Measurements from ENCODE around the gene C15orf40.

Gene C15orf40

GRCh38 chr15:82950746-82951370 lies 60.6 kb downstream of the C15orf40 start:
- Histone ChIP-seq H2BK12ac (ENCODE audit: low read length) (no peak overlapping the region), H3K79me1 (ENCODE audit: low read depth, low read length) (no peaks in the 10 kb centered on the region)

GRCh38 chr15:82950295-82950694 lies 61.1 kb downstream of the C15orf40 start:
- H3K4me3 ChIP-seq (ENCODE audit: low read length in 2 of 2): no peak overlapping the region
- no peak for DNase-seq (ENCODE audit: low spot score)
- WGBS, 2 donors (ENCODE audit: extremely low coverage in 2 of 2, insufficient read length in 2 of 2, insufficient replicate concordance in 1 of 2): no CpG with 5 or more reads among the region's 5 CpGs
- no peak overlapping the region for H3K14ac ChIP-seq (ENCODE audit: low read length)
- H3K4me2 ChIP-seq (ENCODE audit: insufficient read depth, low read length, poor library complexity, severe bottlenecking): no peak overlapping the region
- no peak overlapping the region for H3K23ac ChIP-seq (ENCODE audit: low read depth, low read length, poor library complexity)
- H2BK12ac ChIP-seq (ENCODE audit: low read length): no peak overlapping the region
- H2BK15ac ChIP-seq (ENCODE audit: low read length): no peak overlapping the region
- H3K27me3 ChIP-seq (ENCODE audit: control insufficient read depth in 3 of 3, insufficient read depth in 3 of 3, low read depth in 1 of 3, low read length in 3 of 3): peaks cover 0 to 10% (median 7%) of the 10 kb centered on the region in 3 experiments
- no peak overlapping the region for H2AK5ac ChIP-seq (ENCODE audit: low read depth, low read length)
- H2AFZ ChIP-seq (ENCODE audit: low read length): no peak overlapping the region
- no peak overlapping the region for H3K27ac ChIP-seq (replicated peaks; ENCODE audit: low read length)
- no peaks in the 10 kb centered on the region for H3K79me1 ChIP-seq (ENCODE audit: low read depth, low read length)
- H3K9ac ChIP-seq (ENCODE audit: low read depth, low read length, poor library complexity): no peak overlapping the region
- H2BK5ac ChIP-seq (ENCODE audit: low read length): no peak overlapping the region
- no peaks in the 10 kb centered on the region for H3K9me3 ChIP-seq (replicated peaks in 1 of 2; ENCODE audit: control insufficient read depth in 2 of 2, insufficient read depth in 1 of 2, low read depth in 1 of 2, low read length in 2 of 2)
- no peaks in the 10 kb centered on the region for H3K4me1 ChIP-seq (ENCODE audit: control insufficient read depth in 2 of 2, insufficient read depth in 1 of 2, low read depth in 1 of 2, low read length in 2 of 2)
- H3K4ac ChIP-seq (ENCODE audit: low read length): no peak overlapping the region
- no peak overlapping the region for H4K8ac ChIP-seq (ENCODE audit: low read depth, low read length)
- no peak overlapping the region for H2BK120ac ChIP-seq (ENCODE audit: low read depth, low read length)
- H4K91ac ChIP-seq (ENCODE audit: low read depth, low read length, poor library complexity): no peak overlapping the region
- no peaks in the 10 kb centered on the region for H3K36me3 ChIP-seq (replicated peaks in 1 of 2; ENCODE audit: control insufficient read depth in 2 of 2, insufficient read depth in 2 of 2, low read length in 2 of 2)
- no peak overlapping the region for H3K18ac ChIP-seq (ENCODE audit: low read length)

More at GRCh38 chr15:82950746-82951370, 60.6 kb downstream of the C15orf40 start:
- no CpG with 5 or more reads among the region's 6 CpGs for WGBS, 2 donors (ENCODE audit: extremely low coverage in 2 of 2, insufficient read length in 2 of 2, insufficient replicate concordance in 1 of 2)
- H3K9me3 ChIP-seq (replicated peaks in 1 of 2; ENCODE audit: control insufficient read depth in 2 of 2, insufficient read depth in 1 of 2, low read depth in 1 of 2, low read length in 2 of 2): no peaks in the 10 kb centered on the region
- H3K4ac ChIP-seq (ENCODE audit: low read length): no peak overlapping the region
- H3K4me2 ChIP-seq (ENCODE audit: insufficient read depth, low read length, poor library complexity, severe bottlenecking): no peak overlapping the region
- no peak for DNase-seq (ENCODE audit: low spot score)
- H3K23ac ChIP-seq (ENCODE audit: low read depth, low read length, poor library complexity): no peak overlapping the region
- H3K27me3 ChIP-seq (ENCODE audit: control insufficient read depth in 3 of 3, insufficient read depth in 3 of 3, low read depth in 1 of 3, low read length in 3 of 3): peaks cover 0 to 10% (median 7%) of the 10 kb centered on the region in 3 experiments
- H3K18ac ChIP-seq (ENCODE audit: low read length): no peak overlapping the region
- no peak overlapping the region for H3K14ac ChIP-seq (ENCODE audit: low read length)
- H3K9ac ChIP-seq (ENCODE audit: low read depth, low read length, poor library complexity): no peak overlapping the region
- H3K4me3 ChIP-seq (ENCODE audit: low read length in 2 of 2): no peak overlapping the region
- H3K36me3 ChIP-seq (replicated peaks in 1 of 2; ENCODE audit: control insufficient read depth in 2 of 2, insufficient read depth in 2 of 2, low read length in 2 of 2): no peaks in the 10 kb centered on the region
- H2AK5ac ChIP-seq (ENCODE audit: low read depth, low read length): no peak overlapping the region
- H2AFZ ChIP-seq (ENCODE audit: low read length): no peak overlapping the region
- H2BK120ac ChIP-seq (ENCODE audit: low read depth, low read length): no peak overlapping the region
- H4K91ac ChIP-seq (ENCODE audit: low read depth, low read length, poor library complexity): no peak overlapping the region
- H2BK15ac ChIP-seq (ENCODE audit: low read length): no peak overlapping the region
- H3K27ac ChIP-seq (replicated peaks; ENCODE audit: low read length): no peak overlapping the region
- H4K8ac ChIP-seq (ENCODE audit: low read depth, low read length): no peak overlapping the region
- no peak overlapping the region for H2BK5ac ChIP-seq (ENCODE audit: low read length)
- no peaks in the 10 kb centered on the region for H3K4me1 ChIP-seq (ENCODE audit: control insufficient read depth in 2 of 2, insufficient read depth in 1 of 2, low read depth in 1 of 2, low read length in 2 of 2)

GRCh38 chr15:82946155-82946701 lies 65.2 kb downstream of the C15orf40 start:
- no peak for DNase-seq (ENCODE audit: low spot score)
- Histone ChIP-seq H4K91ac (ENCODE audit: low read depth, low read length, poor library complexity) (no peak overlapping the region), H2AFZ (ENCODE audit: low read length) (no peak overlapping the region), H3K18ac (ENCODE audit: low read length) (no peak overlapping the region), H3K27ac (replicated peaks; ENCODE audit: low read length) (no peak overlapping the region), H3K4me3 (ENCODE audit: low read length in 2 of 2) (no peak overlapping the region), H3K27me3 (ENCODE audit: control insufficient read depth in 3 of 3, insufficient read depth in 3 of 3, low read depth in 1 of 3, low read length in 3 of 3) (peaks cover 0 to 3% (median under 1%) of the 10 kb centered on the region in 3 experiments), H2BK120ac (ENCODE audit: low read depth, low read length) (no peak overlapping the region), H3K9ac (ENCODE audit: low read depth, low read length, poor library complexity) (no peak overlapping the region), H3K4ac (ENCODE audit: low read length) (no peak overlapping the region), H3K4me2 (ENCODE audit: insufficient read depth, low read length, poor library complexity, severe bottlenecking) (no peak overlapping the region), H3K36me3 (replicated peaks in 1 of 2; ENCODE audit: control insufficient read depth in 2 of 2, insufficient read depth in 2 of 2, low read length in 2 of 2) (no peaks in the 10 kb centered on the region), H3K14ac (ENCODE audit: low read length) (no peak overlapping the region), H3K9me3 (replicated peaks in 1 of 2; ENCODE audit: control insufficient read depth in 2 of 2, insufficient read depth in 1 of 2, low read depth in 1 of 2, low read length in 2 of 2) (no peaks in the 10 kb centered on the region), H2BK15ac (ENCODE audit: low read length) (no peak overlapping the region), H2BK5ac (ENCODE audit: low read length) (no peak overlapping the region), H2BK12ac (ENCODE audit: low read length) (no peak overlapping the region), H4K8ac (ENCODE audit: low read depth, low read length) (no peak overlapping the region), H2AK5ac (ENCODE audit: low read depth, low read length) (no peak overlapping the region), H3K23ac (ENCODE audit: low read depth, low read length, poor library complexity) (no peak overlapping the region), H3K79me1 (ENCODE audit: low read depth, low read length) (no peaks in the 10 kb centered on the region), H3K4me1 (ENCODE audit: control insufficient read depth in 2 of 2, insufficient read depth in 1 of 2, low read depth in 1 of 2, low read length in 2 of 2) (peaks cover 0 to 2% of the 10 kb centered on the region in 2 donors)
- WGBS, 2 donors (ENCODE audit: extremely low coverage in 2 of 2, insufficient read length in 2 of 2, insufficient replicate concordance in 1 of 2): no CpG with 5 or more reads among the region's 8 CpGs

GRCh38 chr15:82945326-82945725 lies 66.1 kb downstream of the C15orf40 start:
- no peak overlapping the region for H3K4me2 ChIP-seq (ENCODE audit: insufficient read depth, low read length, poor library complexity, severe bottlenecking)
- H2BK120ac ChIP-seq (ENCODE audit: low read depth, low read length): no peak overlapping the region
- no peaks in the 10 kb centered on the region for H3K79me1 ChIP-seq (ENCODE audit: low read depth, low read length)
- H3K14ac ChIP-seq (ENCODE audit: low read length): no peak overlapping the region
- H4K8ac ChIP-seq (ENCODE audit: low read depth, low read length): no peak overlapping the region
- no peaks in the 10 kb centered on the region for H3K27me3 ChIP-seq (ENCODE audit: control insufficient read depth in 3 of 3, insufficient read depth in 3 of 3, low read depth in 1 of 3, low read length in 3 of 3)
- no peak for DNase-seq (ENCODE audit: low spot score)
- no peak overlapping the region for H4K91ac ChIP-seq (ENCODE audit: low read depth, low read length, poor library complexity)
- H3K9ac ChIP-seq (ENCODE audit: low read depth, low read length, poor library complexity): no peak overlapping the region
- no CpG with 5 or more reads among the region's 5 CpGs for WGBS, 2 donors (ENCODE audit: extremely low coverage in 2 of 2, insufficient read length in 2 of 2, insufficient replicate concordance in 1 of 2)
- H2BK5ac ChIP-seq (ENCODE audit: low read length): no peak overlapping the region
- H3K4ac ChIP-seq (ENCODE audit: low read length): no peak overlapping the region
- no peak overlapping the region for H3K18ac ChIP-seq (ENCODE audit: low read length)
- no peak overlapping the region for H2BK12ac ChIP-seq (ENCODE audit: low read length)
- H3K36me3 ChIP-seq (replicated peaks in 1 of 2; ENCODE audit: control insufficient read depth in 2 of 2, insufficient read depth in 2 of 2, low read length in 2 of 2): no peaks in the 10 kb centered on the region
- H3K27ac ChIP-seq (replicated peaks; ENCODE audit: low read length): no peak overlapping the region
- H2BK15ac ChIP-seq (ENCODE audit: low read length): no peak overlapping the region
- H3K4me3 ChIP-seq (ENCODE audit: low read length in 2 of 2): no peak overlapping the region
- H3K23ac ChIP-seq (ENCODE audit: low read depth, low read length, poor library complexity): no peak overlapping the region
- H3K9me3 ChIP-seq (replicated peaks in 1 of 2; ENCODE audit: control insufficient read depth in 2 of 2, insufficient read depth in 1 of 2, low read depth in 1 of 2, low read length in 2 of 2): no peaks in the 10 kb centered on the region
- H3K4me1 ChIP-seq (ENCODE audit: control insufficient read depth in 2 of 2, insufficient read depth in 1 of 2, low read depth in 1 of 2, low read length in 2 of 2): peaks cover 0 to 2% of the 10 kb centered on the region in 2 donors
- H2AFZ ChIP-seq (ENCODE audit: low read length): no peak overlapping the region
- H2AK5ac ChIP-seq (ENCODE audit: low read depth, low read length): no peak overlapping the region

Data from neuronal stem cell (in vitro differentiated cells).